Neural cell (in vitro differentiated cells): Measurements from ENCODE around the gene IQSEC1. TPM values are rescaled to one million over a fixed set of nuclear protein-coding genes. Genes with fewer than 3 reads are reported as not detected.

Experiments
- H2AFZ ChIP-seq: fragments of 200-600, 300-800 bp; sonication (generic), shearing (Covaris generic); 2 replicates; pipeline ENCODE4 v1.6.0; 2014; ENCODE audit warnings: low read depth, mild to moderate bottlenecking, antibody characterized with exemption, low read length, moderate library complexity
- H3F3A ChIP-seq: fragments of 200-600 bp; shearing (Covaris generic); 2 replicates; pipeline ENCODE4 v1.6.1; 2016; ENCODE audit warnings: mild to moderate bottlenecking, moderate library complexity, mixed read lengths, antibody characterized with exemption, low read length; ENCODE audit not compliant: insufficient read depth, poor library complexity, severe bottlenecking
- H3K27ac ChIP-seq: fragments of 200-600, 300-800 bp; sonication (generic), shearing (Covaris generic); 2 replicates; pipeline ENCODE4 v1.5.1; 2014; ENCODE audit warnings: mild to moderate bottlenecking, low read length, moderate library complexity
- H3K27me3 ChIP-seq: fragments of 300-800, 200-600 bp; sonication (generic), shearing (Covaris generic); 2 replicates; pipeline ENCODE4 v1.6.0; 2014; ENCODE audit warnings: mild to moderate bottlenecking, low read depth, low read length, moderate library complexity; ENCODE audit not compliant: insufficient read depth
- H3K36me3 ChIP-seq: fragments of 300-800, 200-600 bp; sonication (generic), shearing (Covaris generic); 2 replicates; pipeline ENCODE4 v1.5.1; 2014; ENCODE audit warnings: mild to moderate bottlenecking, antibody characterized with exemption, low read length, moderate library complexity; ENCODE audit not compliant: insufficient read depth
- H3K4me2 ChIP-seq: fragments of 300-800, 200-600 bp; sonication (generic), shearing (Covaris generic); 2 replicates; pipeline ENCODE4 v1.6.0; 2014; ENCODE audit warnings: mild to moderate bottlenecking, low read length
- H3K4me3 ChIP-seq: fragments of 300-800, 200-600 bp; sonication (generic), shearing (Covaris generic); 2 replicates; pipeline ENCODE4 v1.5.1; 2014; ENCODE audit warnings: mild to moderate bottlenecking, low read length, moderate library complexity
- H3K79me2 ChIP-seq: fragments of 200-600 bp; shearing (Covaris generic); replicated peaks from 2 replicates; pipeline ENCODE4 v1.6.0; 2014; ENCODE audit warnings: mild to moderate bottlenecking, low read length, moderate library complexity; ENCODE audit not compliant: insufficient read depth
- H3K9ac ChIP-seq: fragments of 300-800, 200-600 bp; sonication (generic), shearing (Covaris generic); 2 replicates; pipeline ENCODE4 v1.6.1; 2016; ENCODE audit warnings: mild to moderate bottlenecking, low read length, mixed read lengths
- H3K9me2 ChIP-seq: fragments of 200-600 bp; shearing (Covaris generic); 2 replicates; pipeline ENCODE4 v1.6.1; 2016; ENCODE audit warnings: mild to moderate bottlenecking, low read length, mixed read lengths; ENCODE audit not compliant: insufficient read depth
- H3K9me3 ChIP-seq: fragments of 200-600, 300-800 bp; sonication (generic), shearing (Covaris generic); 2 replicates; pipeline ENCODE4 v1.6.1; 2016; ENCODE audit warnings: mild to moderate bottlenecking, mixed run types, low read length, moderate library complexity, mixed read lengths
- H4K20me1 ChIP-seq: fragments of 200-600 bp; shearing (Covaris generic); 2 replicates; pipeline ENCODE4 v1.6.1; 2016; ENCODE audit warnings: mild to moderate bottlenecking, mixed run types; ENCODE audit not compliant: insufficient read depth
- CTCF ChIP-seq: fragments of 450-650 bp; IDR thresholded peaks from 2 replicates; pipeline ENCODE4 v1.5.1; 2014; ENCODE audit warnings: antibody characterized with exemption, mild to moderate bottlenecking, moderate library complexity; ENCODE audit not compliant: poor library complexity, severe bottlenecking
- EP300 ChIP-seq: fragments of 450-650 bp; conservative IDR thresholded peaks from 2 replicates; pipeline ENCODE4 v1.6.1; 2014; ENCODE audit warnings: antibody characterized with exemption, mild to moderate bottlenecking, moderate library complexity; ENCODE audit not compliant: poor library complexity, severe bottlenecking
- EZH2 ChIP-seq: fragments of 200-600, 300-800 bp; shearing (Covaris generic), sonication (generic); IDR thresholded peaks from 2 replicates; pipeline ENCODE4 v1.6.1; 2014; ENCODE audit warnings: antibody characterized with exemption, low read length, borderline replicate concordance, mild to moderate bottlenecking; ENCODE audit not compliant: insufficient read depth, poor library complexity, severe bottlenecking
- MXI1 ChIP-seq: fragments of 450-650 bp; conservative IDR thresholded peaks from 2 replicates; pipeline ENCODE4 v1.6.1; 2014; ENCODE audit warnings: antibody characterized with exemption, mild to moderate bottlenecking; ENCODE audit not compliant: poor library complexity, severe bottlenecking
- POLR2AphosphoS5 ChIP-seq: IDR thresholded peaks from 2 replicates; pipeline ENCODE4 v1.6.1; 2012
- RAD21 ChIP-seq: fragments of 450-650 bp; conservative IDR thresholded peaks from 2 replicates; pipeline ENCODE4 v1.6.1; 2014; ENCODE audit warnings: antibody characterized with exemption, mild to moderate bottlenecking, moderate library complexity
- SMC3 ChIP-seq: fragments of 450-650 bp; conservative IDR thresholded peaks from 2 replicates; pipeline ENCODE4 v1.6.1; 2014; ENCODE audit warnings: antibody characterized with exemption, mild to moderate bottlenecking, moderate library complexity; ENCODE audit not compliant: poor library complexity
- TAF1 ChIP-seq: IDR thresholded peaks from 2 replicates; pipeline ENCODE4 v1.6.1; 2012; ENCODE audit warnings: low read depth
- polyA plus RNA-seq: library from polyadenylated mRNA; depleted of rRNA; stranded (reverse); fragments of >200 nt; gene quantifications from 2 replicates; pipeline ENCODE4 v1.2.3, GENCODE V29; 2014
- TF ChIP-seq, protein P1 (sequence below): IDR thresholded peaks from 2 replicates; pipeline ENCODE4 v1.6.1; 2012; ENCODE audit warnings: borderline replicate concordance

The IQSEC1 gene
- polyA plus RNA-seq, 1 donor from 2014 or later, result 6.0 TPM

- H3K27ac ChIP-seq, result no peak overlapping the region
Observed at GRCh38 chr3:13053893-13054292, 19.3 kb downstream of the IQSEC1 start.

GRCh38 chr3:13053420-13053819 is 19.8 kb downstream of the IQSEC1 start:
- Histone ChIP-seq H3F3A (no peaks in the 10 kb centered on the region), H3K4me3 (no peak overlapping the region), H3K27me3 (no peaks in the 10 kb centered on the region), H3K9me3 (no peaks in the 10 kb centered on the region), H3K36me3 (no peaks in the 10 kb centered on the region), H3K9me2 (no peaks in the 10 kb centered on the region), H3K4me2 (no peak overlapping the region), H3K9ac (no peak overlapping the region), H2AFZ (no peak overlapping the region), H3K27ac (no peak overlapping the region), H3K79me2 (no peaks in the 10 kb centered on the region), H4K20me1 (no peaks in the 10 kb centered on the region)
- no peak for TF ChIP-seq EP300

More at GRCh38 chr3:13053893-13054292, 19.3 kb downstream of the IQSEC1 start:
- no peaks in the 10 kb centered on the region for H3K9me2 ChIP-seq
- no peaks in the 10 kb centered on the region for H4K20me1 ChIP-seq
- H3K9me3 ChIP-seq, result no peaks in the 10 kb centered on the region
- H3K9ac ChIP-seq, result no peak overlapping the region
- H3K79me2 ChIP-seq, result no peaks in the 10 kb centered on the region
- no peak overlapping the region for H2AFZ ChIP-seq
- H3K4me2 ChIP-seq, result no peak overlapping the region
- H3K27me3 ChIP-seq, result no peaks in the 10 kb centered on the region
- H3F3A ChIP-seq, result no peaks in the 10 kb centered on the region
- TF ChIP-seq EZH2 (no peak), RAD21 (no peak)
- no peaks in the 10 kb centered on the region for H3K36me3 ChIP-seq
- H3K4me3 ChIP-seq, result no peak overlapping the region

DNA sequence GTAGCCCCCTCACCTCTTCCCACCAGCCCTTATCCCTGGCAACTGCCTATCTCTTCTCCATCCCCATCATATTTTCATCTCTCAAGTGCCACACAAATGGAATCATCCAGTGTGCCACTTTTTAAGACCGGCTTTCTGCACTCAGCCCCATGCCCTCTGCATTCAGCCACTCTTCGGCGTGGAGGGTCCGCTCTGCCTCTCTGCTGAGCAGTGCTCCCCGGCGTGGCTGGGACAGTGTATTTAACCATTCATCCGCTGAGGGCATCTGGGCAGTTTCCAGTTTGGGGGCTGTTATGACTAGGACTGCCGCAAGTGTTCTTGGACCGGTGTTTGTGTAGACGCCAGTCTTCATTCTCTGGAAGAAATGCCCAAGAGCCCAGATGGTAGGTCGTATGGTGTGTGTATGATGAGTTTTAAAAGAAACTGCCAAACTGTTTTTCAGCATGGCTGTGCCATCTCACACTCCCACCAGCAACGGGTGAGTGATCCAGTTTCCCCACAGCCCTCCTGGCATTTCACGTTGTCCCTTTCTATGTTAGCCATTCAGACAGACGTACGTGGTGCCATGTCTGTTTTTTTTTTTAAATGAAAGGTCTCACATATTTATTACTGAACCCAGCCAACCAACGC is 20.9 kb downstream of the IQSEC1 start:
- TF ChIP-seq TAF1 (no peak), SMC3 (no peak), CTCF (no peak), POLR2AphosphoS5 (no peak), EP300 (no peak), RAD21 (no peak), EZH2 (no peak), MXI1 (no peak)
- TF ChIP-seq, protein P1, sequence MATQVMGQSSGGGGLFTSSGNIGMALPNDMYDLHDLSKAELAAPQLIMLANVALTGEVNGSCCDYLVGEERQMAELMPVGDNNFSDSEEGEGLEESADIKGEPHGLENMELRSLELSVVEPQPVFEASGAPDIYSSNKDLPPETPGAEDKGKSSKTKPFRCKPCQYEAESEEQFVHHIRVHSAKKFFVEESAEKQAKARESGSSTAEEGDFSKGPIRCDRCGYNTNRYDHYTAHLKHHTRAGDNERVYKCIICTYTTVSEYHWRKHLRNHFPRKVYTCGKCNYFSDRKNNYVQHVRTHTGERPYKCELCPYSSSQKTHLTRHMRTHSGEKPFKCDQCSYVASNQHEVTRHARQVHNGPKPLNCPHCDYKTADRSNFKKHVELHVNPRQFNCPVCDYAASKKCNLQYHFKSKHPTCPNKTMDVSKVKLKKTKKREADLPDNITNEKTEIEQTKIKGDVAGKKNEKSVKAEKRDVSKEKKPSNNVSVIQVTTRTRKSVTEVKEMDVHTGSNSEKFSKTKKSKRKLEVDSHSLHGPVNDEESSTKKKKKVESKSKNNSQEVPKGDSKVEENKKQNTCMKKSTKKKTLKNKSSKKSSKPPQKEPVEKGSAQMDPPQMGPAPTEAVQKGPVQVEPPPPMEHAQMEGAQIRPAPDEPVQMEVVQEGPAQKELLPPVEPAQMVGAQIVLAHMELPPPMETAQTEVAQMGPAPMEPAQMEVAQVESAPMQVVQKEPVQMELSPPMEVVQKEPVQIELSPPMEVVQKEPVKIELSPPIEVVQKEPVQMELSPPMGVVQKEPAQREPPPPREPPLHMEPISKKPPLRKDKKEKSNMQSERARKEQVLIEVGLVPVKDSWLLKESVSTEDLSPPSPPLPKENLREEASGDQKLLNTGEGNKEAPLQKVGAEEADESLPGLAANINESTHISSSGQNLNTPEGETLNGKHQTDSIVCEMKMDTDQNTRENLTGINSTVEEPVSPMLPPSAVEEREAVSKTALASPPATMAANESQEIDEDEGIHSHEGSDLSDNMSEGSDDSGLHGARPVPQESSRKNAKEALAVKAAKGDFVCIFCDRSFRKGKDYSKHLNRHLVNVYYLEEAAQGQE, result no peak
- Histone ChIP-seq H3K27me3 (no peaks in the 10 kb centered on the region), H3K79me2 (no peaks in the 10 kb centered on the region), H3K9ac (no peak overlapping the region), H3K4me2 (no peak overlapping the region), H3K4me3 (no peak overlapping the region), H3K9me3 (no peaks in the 10 kb centered on the region), H3F3A (no peaks in the 10 kb centered on the region), H3K9me2 (no peaks in the 10 kb centered on the region), H3K27ac (no peak overlapping the region), H4K20me1 (no peaks in the 10 kb centered on the region), H2AFZ (no peak overlapping the region), H3K36me3 (no peaks in the 10 kb centered on the region)
